Measurements from ENCODE around the gene IZUMO1.

Gene IZUMO1

DNA sequence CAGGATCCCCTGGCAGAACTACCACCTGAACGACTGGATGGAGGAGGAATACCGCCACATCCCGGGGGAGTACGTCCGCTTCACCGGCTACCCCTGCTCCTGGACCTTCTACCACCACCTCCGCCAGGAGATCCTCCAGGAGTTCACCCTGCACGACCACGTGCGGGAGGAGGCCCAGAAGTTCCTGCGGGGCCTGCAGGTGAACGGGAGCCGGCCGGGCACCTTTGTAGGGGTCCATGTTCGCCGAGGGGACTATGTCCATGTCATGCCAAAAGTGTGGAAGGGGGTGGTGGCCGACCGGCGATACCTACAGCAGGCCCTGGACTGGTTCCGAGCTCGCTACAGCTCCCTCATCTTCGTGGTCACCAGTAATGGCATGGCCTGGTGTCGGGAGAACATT is 43.4 kb downstream of the IZUMO1 start:
- Histone ChIP-seq H3K9ac (ENCODE audit: low read length) (no peak overlapping the region), H3K36me3 (ENCODE audit: low read length) (no peaks in the 10 kb centered on the region), H2AFZ (ENCODE audit: low read depth, low read length, severe bottlenecking) (no peak overlapping the region), H3K9me2 (replicated peaks; ENCODE audit: insufficient read depth, low read length) (no peaks in the 10 kb centered on the region), H3K27ac (ENCODE audit: low read depth, low read length) (no peak overlapping the region), H3F3A (ENCODE audit: insufficient read depth) (no peaks in the 10 kb centered on the region), H3K79me2 (ENCODE audit: insufficient read depth, low read length) (no peaks in the 10 kb centered on the region), H3K4me2 (ENCODE audit: low read depth, low read length, poor library complexity, severe bottlenecking) (no peak overlapping the region), H3K9me3 (ENCODE audit: insufficient read depth, low read length) (no peaks in the 10 kb centered on the region), H3K27me3 (ENCODE audit: low read length) (no peaks in the 10 kb centered on the region), H4K20me1 (ENCODE audit: low read depth, low read length) (no peaks in the 10 kb centered on the region), H3K4me3 (ENCODE audit: insufficient read depth, low read length, poor library complexity, severe bottlenecking) (no peak overlapping the region)
- TF ChIP-seq EZH2phosphoT487 (conservative IDR thresholded peaks at IDR 0.05; ENCODE audit: low read length): no peak
- no peak for TF ChIP-seq CTCF (IDR thresholded peaks at IDR 0.05; ENCODE audit: insufficient read depth, low read length, poor library complexity, severe bottlenecking)

- H3K36me3 ChIP-seq (ENCODE audit: low read length): no peaks in the 10 kb centered on the region
- no peaks in the 10 kb centered on the region for H3K9me2 ChIP-seq (replicated peaks; ENCODE audit: insufficient read depth, low read length)
- no peaks in the 10 kb centered on the region for H3K79me2 ChIP-seq (ENCODE audit: insufficient read depth, low read length)
- no peaks in the 10 kb centered on the region for H4K20me1 ChIP-seq (ENCODE audit: low read depth, low read length)
- no peak for TF ChIP-seq EZH2phosphoT487 (conservative IDR thresholded peaks at IDR 0.05; ENCODE audit: low read length)
- no peak for TF ChIP-seq CTCF (IDR thresholded peaks at IDR 0.05; ENCODE audit: insufficient read depth, low read length, poor library complexity, severe bottlenecking)
- no peak overlapping the region for H2AFZ ChIP-seq (ENCODE audit: low read depth, low read length, severe bottlenecking)
- H3K4me2 ChIP-seq (ENCODE audit: low read depth, low read length, poor library complexity, severe bottlenecking): no peak overlapping the region
- no peak overlapping the region for H3K4me3 ChIP-seq (ENCODE audit: insufficient read depth, low read length, poor library complexity, severe bottlenecking)
- no peaks in the 10 kb centered on the region for H3K9me3 ChIP-seq (ENCODE audit: insufficient read depth, low read length)
- no peaks in the 10 kb centered on the region for H3F3A ChIP-seq (ENCODE audit: insufficient read depth)
- H3K9ac ChIP-seq (ENCODE audit: low read length): no peak overlapping the region
- H3K27ac ChIP-seq (ENCODE audit: low read depth, low read length): no peak overlapping the region
- H3K27me3 ChIP-seq (ENCODE audit: low read length): no peaks in the 10 kb centered on the region
Measured at GRCh38 chr19:48702701-48703100, 44.0 kb downstream of the IZUMO1 start.

GRCh38 chr19:48698046-48698445 is 48.7 kb downstream of the IZUMO1 start:
- H3K4me2 ChIP-seq (ENCODE audit: low read depth, low read length, poor library complexity, severe bottlenecking): no peak overlapping the region
- H3K9me3 ChIP-seq (ENCODE audit: insufficient read depth, low read length): no peaks in the 10 kb centered on the region
- H3K9ac ChIP-seq (ENCODE audit: low read length): no peak overlapping the region
- no peak overlapping the region for H3K27ac ChIP-seq (ENCODE audit: low read depth, low read length)
- H4K20me1 ChIP-seq (ENCODE audit: low read depth, low read length): no peaks in the 10 kb centered on the region
- no peaks in the 10 kb centered on the region for H3K36me3 ChIP-seq (ENCODE audit: low read length)
- TF ChIP-seq EZH2phosphoT487 (conservative IDR thresholded peaks at IDR 0.05; ENCODE audit: low read length) (no peak), CTCF (IDR thresholded peaks at IDR 0.05; ENCODE audit: insufficient read depth, low read length, poor library complexity, severe bottlenecking) (no peak)
- no peak overlapping the region for H2AFZ ChIP-seq (ENCODE audit: low read depth, low read length, severe bottlenecking)
- no peaks in the 10 kb centered on the region for H3K9me2 ChIP-seq (replicated peaks; ENCODE audit: insufficient read depth, low read length)
- no peaks in the 10 kb centered on the region for H3F3A ChIP-seq (ENCODE audit: insufficient read depth)
- H3K4me3 ChIP-seq (ENCODE audit: insufficient read depth, low read length, poor library complexity, severe bottlenecking): no peak overlapping the region
- no peaks in the 10 kb centered on the region for H3K79me2 ChIP-seq (ENCODE audit: insufficient read depth, low read length)
- no peaks in the 10 kb centered on the region for H3K27me3 ChIP-seq (ENCODE audit: low read length)

Measured in SU-DHL-6 (cell line).